AG20443 (cell line): Measurements from ENCODE around the gene RABGEF1.
A peak's percentile ranks its signal among the peaks of the same experiment; 100 is the strongest.
"Not testable (repeated sequence)": the region's sequence is repeated elsewhere in the genome, so short reads cannot be mapped to it uniquely, and the experiment has no call there.

Source experiments
- DNase-seq: peaks from one replicate; pipeline ENCODE4 v3.0.0; 2012; ENCODE audit warnings: low spot score, mixed read lengths

Gene RABGEF1

GRCh38 chr7:66765322-66766025 is 24.9 kb downstream of the RABGEF1 start:
- DNase-seq: not testable (repeated sequence)

DNA sequence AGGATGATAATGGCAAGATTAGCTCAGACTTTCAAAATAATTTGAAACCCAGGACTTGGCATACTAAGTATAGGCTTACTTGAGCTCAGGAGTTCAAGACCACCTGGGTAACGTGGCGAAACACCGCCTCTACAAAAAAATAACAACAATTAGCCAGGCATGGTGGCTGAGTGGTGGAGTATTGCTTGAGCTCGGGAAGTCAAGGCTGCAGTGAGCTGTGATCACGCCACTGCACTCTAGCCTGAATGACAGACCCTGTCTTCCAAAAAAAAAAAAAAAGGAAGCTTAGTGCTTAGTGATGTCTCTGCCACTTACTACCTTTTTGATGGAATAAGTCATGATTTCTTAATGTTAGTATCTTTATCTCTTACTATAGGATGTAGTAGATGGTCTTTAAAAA is 25.5 kb downstream of the RABGEF1 start:
- DNase-seq: no peak

DNA sequence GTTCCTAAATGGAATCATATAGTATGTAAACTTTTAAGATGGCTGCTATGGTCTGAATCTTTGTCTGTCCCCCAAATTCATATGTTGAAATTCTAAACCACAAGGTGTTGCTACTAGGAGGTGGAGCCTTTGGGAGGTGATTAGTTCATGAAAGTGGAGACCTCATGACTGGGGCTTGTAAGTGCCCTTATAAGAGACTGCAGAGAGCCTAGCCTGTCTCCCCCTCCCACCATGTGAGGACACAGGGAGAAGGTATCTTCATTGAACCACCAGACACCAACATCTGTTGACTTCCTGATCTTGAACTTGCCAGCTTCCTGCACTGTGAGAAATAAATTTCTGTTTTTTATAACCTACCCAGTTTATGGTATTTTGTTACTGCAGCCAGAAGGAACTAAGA is 27.0 kb downstream of the RABGEF1 start:
- DNase-seq: not testable (repeated sequence)

GRCh38 chr7:66768865-66769832 is 28.6 kb downstream of the RABGEF1 start:
- no peak for DNase-seq

DNA sequence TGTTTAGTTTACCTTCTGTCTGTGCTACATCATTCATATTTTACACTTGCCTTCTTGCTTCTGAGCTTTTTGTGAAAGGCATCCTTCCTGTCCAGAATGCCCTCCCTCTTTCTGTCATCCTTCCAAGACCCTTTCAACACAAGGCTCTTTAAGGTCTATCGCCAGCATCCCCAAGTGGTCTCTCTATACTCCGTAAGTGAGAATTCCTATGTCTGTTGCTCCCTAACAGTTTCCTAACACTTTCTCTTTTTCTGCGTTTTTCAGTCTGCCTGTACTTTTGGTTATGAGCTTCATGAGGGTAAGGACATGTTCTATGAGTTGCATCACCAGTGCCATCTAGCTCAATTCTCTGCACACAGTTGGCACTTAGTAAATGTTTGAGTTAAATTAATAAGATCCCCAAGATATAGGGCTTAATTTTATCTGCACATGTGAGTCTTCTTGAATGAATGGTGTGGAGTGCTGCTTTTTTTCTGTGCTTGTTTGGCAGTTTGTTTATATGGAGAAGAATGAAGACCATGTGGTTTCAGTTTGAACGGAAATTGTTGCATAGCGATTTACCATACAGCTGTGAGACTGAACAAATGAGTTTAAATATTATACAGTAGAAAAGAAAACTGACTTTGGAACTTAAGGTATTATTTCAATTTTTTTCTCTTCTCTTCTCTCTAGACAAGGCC is 29.4 kb downstream of the RABGEF1 start:
- peak; percentile 24 for DNase-seq

DNA sequence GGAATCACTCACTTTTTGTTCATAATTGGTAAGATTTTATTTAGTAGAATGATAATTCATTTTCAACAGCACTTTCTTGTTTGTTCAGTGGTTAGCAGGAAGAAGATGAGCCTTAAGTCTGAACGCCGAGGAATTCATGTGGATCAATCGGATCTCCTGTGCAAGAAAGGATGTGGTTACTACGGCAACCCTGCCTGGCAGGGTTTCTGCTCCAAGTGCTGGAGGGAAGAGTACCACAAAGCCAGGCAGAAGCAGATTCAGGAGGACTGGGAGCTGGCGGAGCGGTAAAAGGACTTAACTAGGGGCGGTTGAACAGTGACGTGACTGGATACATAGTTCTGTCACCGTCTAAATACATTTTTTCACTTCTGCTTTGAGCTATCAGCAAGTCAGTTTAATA is 31.3 kb downstream of the RABGEF1 start:
- no peak for DNase-seq

- not testable (repeated sequence) for DNase-seq
Measured at GRCh38 chr7:66773744-66774143, 33.2 kb downstream of the RABGEF1 start.

DNA sequence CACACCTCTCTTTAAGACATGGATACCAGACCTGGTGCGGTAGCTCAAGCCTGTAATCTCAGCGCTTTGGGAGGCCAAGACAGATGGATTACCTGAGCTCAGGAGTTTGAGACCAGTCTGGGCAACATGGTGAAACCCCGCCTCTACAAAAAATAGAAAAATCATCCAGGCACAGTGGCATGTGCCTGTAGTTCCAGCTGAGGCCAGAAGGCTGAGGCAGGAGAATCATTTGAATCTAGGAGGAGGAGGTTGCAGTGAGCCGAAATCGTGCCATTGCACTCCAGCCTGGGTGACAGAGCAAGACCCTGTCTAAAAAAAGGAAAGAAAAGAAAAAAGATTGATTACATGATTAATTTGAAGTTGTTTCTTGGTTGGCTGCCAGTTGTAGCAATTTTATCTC is 35.9 kb downstream of the RABGEF1 start:
- not testable (repeated sequence) for DNase-seq

- DNase-seq: no peak
Measured at GRCh38 chr7:66776800-66777442, 36.4 kb downstream of the RABGEF1 start.

DNA sequence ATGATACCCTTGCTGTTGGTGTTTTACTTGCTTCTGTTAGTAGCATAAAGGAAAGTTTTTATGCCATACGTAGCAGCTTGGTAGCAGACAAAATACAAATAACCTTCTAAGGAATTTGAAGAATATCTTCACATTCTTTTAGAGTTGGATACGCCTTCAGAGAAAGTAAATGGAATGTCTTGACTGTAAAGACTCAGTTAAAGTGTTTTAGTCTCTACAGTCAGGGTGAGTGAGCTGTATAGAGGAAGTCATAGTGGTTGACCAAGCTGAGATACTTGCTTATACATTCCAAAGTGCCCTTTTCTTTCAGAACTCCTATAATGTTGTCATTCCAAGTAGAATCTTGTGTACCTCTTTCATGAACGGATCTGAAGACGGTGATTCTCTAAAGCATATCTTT is 37.7 kb downstream of the RABGEF1 start:
- no peak for DNase-seq

- no peak for DNase-seq
Measured at GRCh38 chr7:66779669-66780409, 39.3 kb downstream of the RABGEF1 start.

- DNase-seq: no peak
Measured at GRCh38 chr7:66781408-66782090, 41.0 kb downstream of the RABGEF1 start.

- DNase-seq: not testable (repeated sequence)
Measured at GRCh38 chr7:66782875-66783274, 42.3 kb downstream of the RABGEF1 start.

- not testable (repeated sequence) for DNase-seq
Measured at GRCh38 chr7:66783887-66784595, 43.5 kb downstream of the RABGEF1 start.

- no peak for DNase-seq
Measured at GRCh38 chr7:66790196-66790595, 49.7 kb downstream of the RABGEF1 start.

DNA sequence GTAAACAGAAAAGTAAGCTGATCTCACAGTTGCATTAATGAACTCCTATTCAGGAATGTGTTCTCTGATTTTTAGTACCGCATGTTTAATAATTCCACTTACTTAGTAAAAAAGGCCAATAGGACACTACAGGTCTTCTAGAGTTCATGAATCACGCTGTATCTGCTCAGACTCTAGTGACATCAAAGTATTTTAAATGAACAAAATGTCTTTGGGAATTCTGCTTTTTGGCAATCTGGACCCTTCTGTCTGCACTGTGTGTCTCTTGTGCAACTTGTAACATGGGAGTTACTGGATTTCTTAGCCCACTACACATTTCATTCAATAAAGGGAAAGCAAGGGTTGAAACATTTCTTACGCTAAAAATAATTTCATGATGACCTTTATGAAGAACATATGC is 50.2 kb downstream of the RABGEF1 start:
- no peak for DNase-seq

DNA sequence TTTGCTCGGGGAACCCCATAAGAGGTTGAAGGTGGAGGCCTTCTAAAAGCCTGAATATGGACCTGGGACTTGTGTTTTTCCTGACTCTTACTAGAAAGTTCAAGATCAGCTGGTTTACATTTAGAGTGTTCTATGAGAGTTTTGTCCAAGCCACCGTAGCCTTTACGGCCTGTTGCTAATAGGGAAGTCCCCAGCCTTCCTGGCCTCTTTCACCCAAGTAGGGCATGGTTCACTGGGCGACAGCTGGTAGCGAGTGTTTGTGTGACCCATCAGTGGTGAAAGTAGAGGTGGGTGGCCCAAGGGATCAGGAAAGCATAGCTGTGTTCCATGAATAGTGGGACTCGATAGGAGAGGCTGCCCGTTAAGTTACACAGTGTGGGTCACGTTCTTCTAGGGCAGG is 60.1 kb downstream of the RABGEF1 start:
- DNase-seq: no peak

GRCh38 chr7:66804001-66804400 is 63.5 kb downstream of the RABGEF1 start:
- no peak for DNase-seq

DNA sequence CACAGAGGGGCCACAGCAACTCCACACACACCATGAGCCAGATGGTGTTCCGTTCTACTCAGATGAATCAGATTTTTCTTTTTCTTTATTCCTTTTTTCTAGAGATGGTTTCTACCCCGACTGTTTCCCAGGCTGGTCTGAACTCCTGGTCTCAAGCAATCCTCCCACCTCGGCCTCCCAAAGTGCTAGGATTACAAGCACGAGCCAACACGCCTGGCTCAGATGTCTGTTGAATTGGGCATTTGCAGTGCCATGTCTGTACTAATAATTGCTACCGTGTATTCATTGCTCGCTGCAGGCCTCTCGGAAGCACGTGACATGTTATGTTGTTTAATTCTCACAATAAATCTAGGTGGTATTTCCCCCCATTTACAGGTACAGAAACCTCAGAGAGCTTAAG is 67.2 kb downstream of the RABGEF1 start:
- no peak for DNase-seq

- no peak for DNase-seq
Measured at GRCh38 chr7:66810716-66811115, 70.2 kb downstream of the RABGEF1 start.
